Glutamatergic neuron (in vitro differentiated cells): Measurements from ENCODE around the gene KCTD10. TPM values are rescaled to one million over a fixed set of nuclear protein-coding genes. Genes with fewer than 3 reads are reported as not detected.

Source experiments
- DNase-seq: peaks from one replicate; pipeline ENCODE4 v3.0.0; 2022
- H3K27ac Mint-ChIP-seq: one replicate; pipeline ENCODE4 v1.8.0; 2020; ENCODE audit warnings: mild to moderate bottlenecking, mixed read lengths, inconsistent platforms; ENCODE audit not compliant: unreplicated experiment
- H3K27me3 Mint-ChIP-seq: one replicate; pipeline ENCODE4 v1.8.0; 2020; ENCODE audit warnings: mild to moderate bottlenecking, moderate library complexity, mixed read lengths, inconsistent platforms; ENCODE audit not compliant: unreplicated experiment
- H3K36me3 Mint-ChIP-seq: one replicate; pipeline ENCODE4 v1.8.0; 2020; ENCODE audit warnings: mild to moderate bottlenecking, mixed read lengths, inconsistent platforms; ENCODE audit not compliant: unreplicated experiment
- H3K4me1 Mint-ChIP-seq: one replicate; pipeline ENCODE4 v1.8.0; 2020; ENCODE audit warnings: mild to moderate bottlenecking, low read depth, mixed read lengths, inconsistent platforms; ENCODE audit not compliant: unreplicated experiment
- H3K4me3 Mint-ChIP-seq: one replicate; pipeline ENCODE4 v1.8.0; 2020; ENCODE audit warnings: mild to moderate bottlenecking, mixed read lengths, inconsistent platforms; ENCODE audit not compliant: unreplicated experiment
- H3K9me3 Mint-ChIP-seq: one replicate; pipeline ENCODE4 v1.8.0; 2020; ENCODE audit warnings: mild to moderate bottlenecking, moderate library complexity, mixed read lengths, inconsistent platforms; ENCODE audit not compliant: unreplicated experiment
- CTCF ChIP-seq: fragments of 200-600 bp; sonication (generic); IDR thresholded peaks from one replicate; pipeline ENCODE4 v1.5.0; 2021; ENCODE audit not compliant: partially characterized antibody, unreplicated experiment
- total RNA-seq: library from RNA; stranded (reverse); fragmentation: NEBNext Ultra II Directional; extraction: Animal tissue kit (Norgen Biotek cat#: 25700); gene quantifications from one replicate; pipeline ENCODE4 v1.2.1, GENCODE V29; 2021; ENCODE audit not compliant: unreplicated experiment

The KCTD10 gene
- total RNA-seq, 1 donor from 2014 or later: 95.2 TPM

DNA sequence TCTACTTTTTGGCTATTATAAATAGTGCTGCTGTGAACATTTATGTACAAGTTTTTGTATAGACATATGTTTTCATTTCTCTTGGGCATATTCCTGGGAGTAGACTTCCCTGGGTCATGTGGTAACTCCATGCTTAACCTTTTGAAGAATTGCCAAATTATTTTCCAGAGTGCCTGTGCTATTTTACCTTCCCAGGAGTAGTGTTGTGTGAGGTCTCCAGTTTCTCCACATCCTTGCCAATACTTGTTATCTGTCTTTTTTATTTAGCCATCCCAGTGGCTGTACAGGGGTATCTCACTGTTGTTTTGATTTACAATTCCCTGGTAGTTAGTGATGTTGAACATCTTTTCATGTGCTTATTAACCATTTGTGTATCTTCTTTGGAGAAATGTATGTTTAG is 19.2 kb upstream of the KCTD10 start:
- H3K9me3 Mint-ChIP-seq: no peaks in the 10 kb centered on the region
- H3K4me1 Mint-ChIP-seq: no peaks in the 10 kb centered on the region
- peaks cover 1% of the 10 kb centered on the region for H3K27me3 Mint-ChIP-seq

DNA sequence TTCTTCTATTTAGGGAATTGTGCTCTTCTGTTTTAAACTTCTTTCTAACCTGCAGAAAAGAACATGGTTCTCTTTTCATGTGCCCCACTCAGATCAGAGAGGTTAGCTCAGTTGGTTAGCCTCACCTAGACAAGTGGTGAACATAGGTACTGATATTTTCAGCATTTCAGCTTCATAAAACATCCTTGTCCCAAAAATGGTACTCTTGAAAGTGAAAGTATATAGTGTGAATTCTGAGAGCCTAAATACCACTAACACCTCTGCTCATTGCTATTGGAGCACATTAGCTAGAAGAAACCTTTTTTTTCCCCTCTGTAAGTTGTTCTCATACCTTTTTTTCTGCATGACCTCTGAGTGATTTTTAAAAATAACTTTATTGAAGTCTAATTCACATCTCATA is 17.9 kb upstream of the KCTD10 start:
- Mint-ChIP-seq H3K27ac (peak overlapping the region; percentile 37), H3K4me1 (no peaks in the 10 kb centered on the region), H3K27me3 (no peaks in the 10 kb centered on the region), H3K4me3 (no peak overlapping the region), H3K9me3 (no peaks in the 10 kb centered on the region), H3K36me3 (peaks cover 13% of the 10 kb centered on the region)
- no peak for TF ChIP-seq CTCF
- no peak for DNase-seq

More for the DNA sequence above, 19.2 kb upstream of the KCTD10 start:
- peaks cover 13% of the 10 kb centered on the region for H3K36me3 Mint-ChIP-seq
- no peak for DNase-seq
- no peak overlapping the region for H3K27ac Mint-ChIP-seq
- no peak for TF ChIP-seq CTCF
- H3K4me3 Mint-ChIP-seq: no peak overlapping the region

- Mint-ChIP-seq H3K36me3 (peaks cover 13% of the 10 kb centered on the region), H3K27me3 (no peaks in the 10 kb centered on the region), H3K9me3 (no peaks in the 10 kb centered on the region), H3K4me3 (no peak overlapping the region), H3K27ac (no peak overlapping the region), H3K4me1 (no peaks in the 10 kb centered on the region)
- TF ChIP-seq CTCF: no peak
- DNase-seq: no peak
Measured at GRCh38 chr12:109494348-109494881, 17.3 kb upstream of the KCTD10 start.

GRCh38 chr12:109493938-109494337 is 16.8 kb upstream of the KCTD10 start:
- peaks cover 13% of the 10 kb centered on the region for H3K36me3 Mint-ChIP-seq
- no peak overlapping the region for H3K27ac Mint-ChIP-seq
- TF ChIP-seq CTCF: no peak
- no peaks in the 10 kb centered on the region for H3K27me3 Mint-ChIP-seq
- H3K4me1 Mint-ChIP-seq: no peaks in the 10 kb centered on the region
- no peaks in the 10 kb centered on the region for H3K9me3 Mint-ChIP-seq
- H3K4me3 Mint-ChIP-seq: no peak overlapping the region
- no peak for DNase-seq

DNA sequence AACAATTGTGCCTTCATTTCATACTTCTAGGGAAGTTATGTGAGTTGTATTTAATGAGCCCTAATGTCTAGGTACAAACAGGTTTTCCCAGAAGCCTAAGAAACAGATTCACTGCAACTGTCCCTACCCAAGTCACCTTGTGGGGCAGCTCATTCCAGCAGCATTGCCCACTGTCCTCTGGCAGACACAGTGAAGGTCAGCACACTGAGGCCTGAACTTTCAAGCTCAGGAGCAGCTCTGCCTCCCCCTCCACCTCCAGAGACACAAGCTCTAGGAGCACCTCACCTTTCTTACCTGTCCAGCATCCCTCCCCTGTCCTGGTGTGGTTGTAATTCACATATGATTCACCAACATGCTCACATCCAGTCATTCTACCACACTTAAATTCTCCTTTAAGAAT is 16.0 kb upstream of the KCTD10 start:
- H3K4me3 Mint-ChIP-seq: no peak overlapping the region

More for the DNA sequence above, 16.0 kb upstream of the KCTD10 start:
- TF ChIP-seq CTCF: no peak
- Mint-ChIP-seq H3K9me3 (no peaks in the 10 kb centered on the region), H3K4me1 (no peaks in the 10 kb centered on the region), H3K27me3 (no peaks in the 10 kb centered on the region), H3K27ac (no peak overlapping the region), H3K36me3 (peaks cover 13% of the 10 kb centered on the region)
- no peak for DNase-seq
